Left ventricle myocardium inferior (tissue), 1 donor: ENCODE results near the gene ADAMTS2. TPM values are rescaled to one million over a fixed set of nuclear protein-coding genes. Genes with fewer than 3 reads are reported as not detected.

Experiments used
- DNase-seq: peaks from one replicate; pipeline ENCODE4 v3.0.0-alpha.2; 2020
- H3K27ac ChIP-seq: fragments of 200-600 bp; replicated peaks from 2 replicates; pipeline ENCODE4 v1.8.0; 2021
- H3K27me3 ChIP-seq: fragments of 200-600 bp; 2 replicates; pipeline ENCODE4 v1.8.0; 2021; ENCODE audit warnings: low read depth
- H3K36me3 ChIP-seq: fragments of 200-600 bp; 2 replicates; pipeline ENCODE4 v1.8.0; 2021
- H3K4me1 ChIP-seq: fragments of 200-600 bp; 2 replicates; pipeline ENCODE4 v1.8.0; 2021
- H3K4me3 ChIP-seq: fragments of 200-600 bp; 2 replicates; pipeline ENCODE4 v1.8.0; 2021; ENCODE audit warnings: mild to moderate bottlenecking, moderate library complexity
- H3K9me3 ChIP-seq: fragments of 200-600 bp; replicated peaks from 2 replicates; pipeline ENCODE4 v1.8.0; 2021
- CTCF ChIP-seq: fragments of 200-600 bp; IDR thresholded peaks from 2 replicates; pipeline ENCODE4 v1.8.0; 2021; ENCODE audit warnings: antibody characterized with exemption, mild to moderate bottlenecking, borderline replicate concordance
- intact Hi-C: fragments of 100-400 bp; cut with micrococcal nuclease; formaldehyde crosslinking; loops from one replicate; pipeline ENCODE4 v1.11.0; 2022
- total RNA-seq: library from RNA; stranded (reverse); fragmentation: NEBNext Ultra II Directional; extraction: Animal tissue kit (Norgen Biotek cat#: 25700); gene quantifications from one replicate; pipeline ENCODE4 v1.2.1, GENCODE V29; 2021
- donor health status: DM: no; HTN: yes; CAD: no; lungs with severe emphysema.

The ADAMTS2 gene
- total RNA-seq, 1 donor from 2014 or later = 4.6 TPM

- Histone ChIP-seq H3K4me1 (no peaks in the 10 kb centered on the region), H3K27me3 (peaks cover 19% of the 10 kb centered on the region), H3K4me3 (no peak overlapping the region), H3K27ac (no peak overlapping the region), H3K9me3 (no peaks in the 10 kb centered on the region), H3K36me3 (no peaks in the 10 kb centered on the region)
- DNase-seq = no peak
- intact Hi-C loops = no loop called here
- TF ChIP-seq CTCF = no peak
These were observed 122.8 kb downstream of the ADAMTS2 start for GRCh38 chr5:179222246-179223017.

GRCh38 chr5:179221877-179222220 lies 123.4 kb downstream of the ADAMTS2 start:
- DNase-seq = no peak
- Histone ChIP-seq H3K4me3 (no peak overlapping the region), H3K27ac (no peak overlapping the region), H3K4me1 (no peaks in the 10 kb centered on the region), H3K36me3 (no peaks in the 10 kb centered on the region), H3K9me3 (no peaks in the 10 kb centered on the region), H3K27me3 (peaks cover 19% of the 10 kb centered on the region)
- intact Hi-C loops = no loop called here
- no peak for TF ChIP-seq CTCF

DNA sequence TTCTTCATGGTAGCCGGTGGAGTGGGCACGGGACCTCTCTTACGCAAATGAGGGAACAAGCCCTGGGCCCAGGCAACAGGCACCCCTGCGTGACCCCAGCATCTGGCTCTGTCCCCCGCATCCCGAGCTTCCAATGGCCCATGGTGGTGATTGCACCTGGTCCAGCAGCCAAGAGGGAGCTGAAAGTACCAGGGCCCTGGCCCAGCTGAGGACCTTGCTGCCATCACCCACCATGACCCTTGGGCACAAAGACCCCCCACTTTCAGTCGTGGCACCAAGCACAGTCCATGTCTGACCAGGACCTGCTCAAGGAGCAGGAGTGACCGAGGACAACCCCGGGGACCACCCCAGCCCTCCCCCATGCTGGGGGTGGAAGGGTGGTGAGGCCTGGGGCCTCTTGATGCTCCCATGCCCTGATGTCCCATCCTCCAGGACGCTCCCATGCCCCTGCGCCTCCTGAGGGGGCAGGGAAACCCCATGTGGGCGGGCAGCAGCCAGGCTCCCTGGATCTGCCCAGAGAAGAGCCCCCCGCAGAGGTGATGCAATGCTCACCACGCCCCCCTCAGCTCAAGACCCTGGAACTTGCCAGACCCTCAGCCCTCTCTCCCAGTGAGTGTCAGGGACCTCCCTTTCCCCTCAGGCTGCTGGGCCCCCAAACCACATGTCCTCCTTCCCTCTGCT lies 123.9 kb downstream of the ADAMTS2 start:
- Histone ChIP-seq H3K36me3 (no peaks in the 10 kb centered on the region), H3K27ac (no peak overlapping the region), H3K9me3 (no peaks in the 10 kb centered on the region), H3K27me3 (peaks cover 19% of the 10 kb centered on the region), H3K4me1 (no peaks in the 10 kb centered on the region), H3K4me3 (no peak overlapping the region)
- DNase-seq = no peak
- TF ChIP-seq CTCF = no peak
- intact Hi-C loops = no loop called here

- no peak for DNase-seq
- no peaks in the 10 kb centered on the region for H3K36me3 ChIP-seq
- H3K4me1 ChIP-seq = no peaks in the 10 kb centered on the region
- H3K27me3 ChIP-seq = peaks cover 16% of the 10 kb centered on the region
- H3K27ac ChIP-seq = no peak overlapping the region
- no peak overlapping the region for H3K4me3 ChIP-seq
- TF ChIP-seq CTCF = no peak
- H3K9me3 ChIP-seq = no peaks in the 10 kb centered on the region
- intact Hi-C loops = no loop called here
These were observed 124.5 kb downstream of the ADAMTS2 start for GRCh38 chr5:179220716-179221115.

DNA sequence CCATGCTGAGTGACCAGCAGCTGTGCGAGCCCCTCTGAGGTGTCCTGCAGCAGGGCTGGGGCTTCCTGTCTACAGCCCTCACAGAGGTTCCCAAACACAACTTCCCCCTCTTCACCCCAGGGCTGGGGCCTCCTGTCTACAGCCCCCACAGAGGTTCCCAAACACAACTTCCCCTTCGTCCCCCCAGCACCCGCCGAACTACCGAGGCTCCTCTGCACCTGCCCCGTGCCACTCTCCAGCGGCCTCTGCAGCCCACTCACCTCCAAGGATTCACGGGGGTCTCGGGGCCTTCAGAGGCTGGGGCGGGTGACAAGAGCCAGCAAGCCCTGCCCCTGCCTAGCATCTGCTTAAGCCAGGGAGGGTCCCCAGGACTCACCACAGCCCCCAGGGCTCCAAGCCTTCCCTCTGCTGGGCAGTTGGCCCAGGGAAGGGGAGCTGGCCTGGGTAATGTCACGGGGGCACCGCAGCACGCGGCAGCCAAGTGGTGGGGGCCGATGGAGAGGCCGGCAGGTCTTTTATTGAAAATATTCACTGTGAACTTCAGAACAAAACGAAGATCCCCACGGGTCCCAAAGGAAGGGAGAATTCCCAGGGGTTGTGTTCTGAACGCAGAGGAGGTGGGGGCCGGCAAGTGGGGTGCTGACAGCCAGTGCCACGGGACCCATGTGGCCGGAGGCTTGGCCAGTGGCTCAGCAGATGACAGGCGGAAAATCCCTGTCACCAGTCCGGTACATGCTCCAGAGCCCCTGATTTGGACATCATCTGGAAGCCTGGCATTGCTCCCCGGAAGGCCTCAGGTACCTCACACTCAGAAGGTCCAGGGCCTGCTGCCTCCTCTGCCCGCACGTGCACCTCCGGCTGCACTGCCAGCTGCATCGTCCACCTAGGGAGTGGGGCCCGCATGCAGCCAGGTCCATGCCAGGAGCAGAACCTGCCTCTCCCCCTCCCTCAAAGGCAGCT lies 125.3 kb downstream of the ADAMTS2 start:
- no peak for TF ChIP-seq CTCF
- DNase-seq = no peak
- Histone ChIP-seq H3K4me3 (no peak overlapping the region), H3K27me3 (peaks cover 10% of the 10 kb centered on the region), H3K27ac (no peak overlapping the region), H3K36me3 (no peaks in the 10 kb centered on the region), H3K4me1 (no peaks in the 10 kb centered on the region), H3K9me3 (no peaks in the 10 kb centered on the region)
- intact Hi-C loops = no loop called here
